ENCODE measurements around the gene RABGAP1L.

GRCh38 chr1:174678657-174679056 is 519.3 kb downstream of the RABGAP1L start:
- no peak for TF ChIP-seq CTCF (IDR thresholded peaks at IDR 0.05)
- no peak for TF ChIP-seq POLR2A (IDR thresholded peaks at IDR 0.05)

Measured in thyroid gland (tissue), 4 donors.